Kidney glomerular epithelial cell (primary cell): ENCODE results near the gene CBFA2T3.

Experiments used
- DNase-seq: peaks from one replicate; lab custom pipeline; 2025; lab: John Stamatoyannopoulos, UW

CBFA2T3 gene

GRCh38 chr16:88876942-88877526 is 100.0 kb downstream of the CBFA2T3 start:
- no peak for DNase-seq

GRCh38 chr16:88875703-88876234 is 101.2 kb downstream of the CBFA2T3 start:
- DNase-seq, result no peak

- no peak for DNase-seq
Observed at GRCh38 chr16:88874938-88875599, 101.9 kb downstream of the CBFA2T3 start.

GRCh38 chr16:88872650-88873331 is 104.2 kb downstream of the CBFA2T3 start:
- no peak for DNase-seq

GRCh38 chr16:88871730-88872416 is 105.1 kb downstream of the CBFA2T3 start:
- DNase-seq, result no peak

GRCh38 chr16:88871349-88871702 is 105.7 kb downstream of the CBFA2T3 start:
- no peak for DNase-seq

GRCh38 chr16:88870608-88871348 is 106.2 kb downstream of the CBFA2T3 start:
- no peak for DNase-seq

GRCh38 chr16:88869673-88869980 is 107.4 kb downstream of the CBFA2T3 start:
- no peak for DNase-seq

GRCh38 chr16:88868974-88869672 is 107.9 kb downstream of the CBFA2T3 start:
- no peak for DNase-seq

GRCh38 chr16:88867581-88868246 is 109.3 kb downstream of the CBFA2T3 start:
- DNase-seq, result no peak

- DNase-seq, result no peak
Observed at GRCh38 chr16:88866151-88866920, 110.7 kb downstream of the CBFA2T3 start, which contains the start of gene PABPN1L. Gene PABPN1L, minus strand, starts transcription at chr16:88866660. Its CDS starts 54 bp downstream, at chr16:88866606.

GRCh38 chr16:88865742-88866141 is 111.3 kb downstream of the CBFA2T3 start:
- no peak for DNase-seq

GRCh38 chr16:88865310-88865709 is 111.7 kb downstream of the CBFA2T3 start:
- no peak for DNase-seq

GRCh38 chr16:88864521-88864920 is 112.5 kb downstream of the CBFA2T3 start:
- no peak for DNase-seq

GRCh38 chr16:88864099-88864498 is 112.9 kb downstream of the CBFA2T3 start:
- no peak for DNase-seq

GRCh38 chr16:88863426-88863825 is 113.6 kb downstream of the CBFA2T3 start:
- no peak for DNase-seq

- DNase-seq, result no peak
Observed at GRCh38 chr16:88862968-88863367, 114.0 kb downstream of the CBFA2T3 start.

GRCh38 chr16:88861359-88861758 is 115.6 kb downstream of the CBFA2T3 start:
- no peak for DNase-seq

- DNase-seq, result no peak
Observed at GRCh38 chr16:88859381-88860091, 117.5 kb downstream of the CBFA2T3 start.
